Hepatocyte (in vitro differentiated cells): ENCODE measurements around the gene TAF6L. TPM values are rescaled to one million over a fixed set of nuclear protein-coding genes. Genes with fewer than 3 reads are reported as not detected.

Experiments used
- DNase-seq: peaks from one replicate; pipeline ENCODE4 v3.0.0-alpha.2; 2016; ENCODE audit warnings: low spot score
- H2AFZ ChIP-seq: fragments of 200-600 bp; sonication (generic); 2 replicates; pipeline ENCODE4 v1.6.0; 2016; ENCODE audit warnings: antibody characterized with exemption, mild to moderate bottlenecking
- H3K27ac ChIP-seq: fragments of 200-600 bp; sonication (generic); 2 replicates; pipeline ENCODE4 v1.5.1; 2016; ENCODE audit warnings: mild to moderate bottlenecking
- H3K27me3 ChIP-seq: fragments of 200-600 bp; sonication (generic); 2 replicates; pipeline ENCODE4 v1.6.1; 2016
- H3K36me3 ChIP-seq: fragments of 200-600 bp; sonication (generic); replicated peaks from 2 replicates; pipeline ENCODE4 v1.5.1; 2016; ENCODE audit warnings: low read depth; ENCODE audit not compliant: insufficient read depth
- H3K4me1 ChIP-seq: fragments of 200-600 bp; sonication (generic); 2 replicates; pipeline ENCODE4 v1.5.1; 2016; ENCODE audit warnings: mild to moderate bottlenecking, moderate library complexity; ENCODE audit not compliant: insufficient read depth
- H3K4me2 ChIP-seq: fragments of 200-600 bp; sonication (generic); 2 replicates; pipeline ENCODE4 v1.6.0; 2016
- H3K4me3 ChIP-seq: fragments of 200-600 bp; sonication (generic); 2 replicates; pipeline ENCODE4 v1.5.1; 2016; ENCODE audit warnings: mild to moderate bottlenecking
- H3K79me2 ChIP-seq: fragments of 200-600 bp; sonication (generic); 2 replicates; pipeline ENCODE4 v1.6.0; 2017; ENCODE audit warnings: mild to moderate bottlenecking
- H3K9me2 ChIP-seq: fragments of 200-600 bp; sonication (generic); replicated peaks from 2 replicates; pipeline ENCODE4 v1.6.0; 2017; ENCODE audit warnings: mild to moderate bottlenecking; ENCODE audit not compliant: insufficient read depth
- H3K9me3 ChIP-seq: fragments of 200-600 bp; sonication (generic); 2 replicates; pipeline ENCODE4 v1.5.1; 2016; ENCODE audit warnings: low read depth, mild to moderate bottlenecking
- H4K20me1 ChIP-seq: fragments of 200-600 bp; sonication (generic); 2 replicates; pipeline ENCODE4 v1.6.0; 2016; ENCODE audit warnings: mild to moderate bottlenecking; ENCODE audit not compliant: insufficient read depth, poor library complexity, severe bottlenecking
- CTCF ChIP-seq: fragments of 200-600 bp; sonication (generic); IDR thresholded peaks from 2 replicates; pipeline ENCODE4 v1.5.1; 2016; ENCODE audit warnings: antibody characterized with exemption, mild to moderate bottlenecking; ENCODE audit not compliant: poor library complexity
- EZH2 ChIP-seq: fragments of 200-600 bp; sonication (generic); IDR thresholded peaks from 2 replicates; pipeline ENCODE4 v1.6.1; 2016; ENCODE audit warnings: antibody characterized with exemption, mild to moderate bottlenecking, borderline replicate concordance
- EZH2phosphoT487 ChIP-seq: fragments of 200-600 bp; sonication (generic); IDR thresholded peaks from one replicate; pipeline ENCODE4 v1.6.1; 2018; ENCODE audit warnings: antibody characterized with exemption, mild to moderate bottlenecking, low read depth, moderate library complexity; ENCODE audit not compliant: unreplicated experiment, severe bottlenecking
- WGBS: methylation state at CpG from one replicate; pipeline ENCODE4 v1.1.6; 2016; ENCODE audit warnings: low lambda C conversion rate; ENCODE audit errors: missing lambda C conversion rate; 5-methylcytosine and 5-hydroxymethylcytosine counted together
- polyA plus RNA-seq: library from polyadenylated mRNA; unstranded; fragments of >200 nt; fragmentation: Nextera tagmentation; extraction: Ambion mirVana; gene quantifications from 2 replicates; pipeline ENCODE4 v1.2.1, GENCODE V29; 2016
- total RNA-seq: library from RNA; depleted of rRNA; stranded (reverse); fragments of >200 nt; gene quantifications from 2 replicates; pipeline ENCODE4 v1.2.3, GENCODE V29; 2014

The TAF6L gene
- total and polyA plus RNA-seq, 2 experiments from 2014 or later: 20.5 to 36.0 TPM

GRCh38 chr11:62806611-62807121 is 35.5 kb downstream of the TAF6L start:
- H3K4me1 ChIP-seq: peaks cover 19% of the 10 kb centered on the region
- H4K20me1 ChIP-seq: no peaks in the 10 kb centered on the region
- DNase-seq: peak; percentile 37
- H3K36me3 ChIP-seq: no peaks in the 10 kb centered on the region
- no peaks in the 10 kb centered on the region for H3K9me3 ChIP-seq
- 79% methylated on average over 5 of the region's 5 CpGs for WGBS
- peaks cover 29% of the 10 kb centered on the region for H3K79me2 ChIP-seq
- TF ChIP-seq EZH2phosphoT487 (no peak), CTCF (no peak), EZH2 (no peak)
- H3K27me3 ChIP-seq: no peaks in the 10 kb centered on the region
- no peak overlapping the region for H2AFZ ChIP-seq
- peak overlapping the region; percentile 86 for H3K27ac ChIP-seq
- H3K4me3 ChIP-seq: no peak overlapping the region
- H3K4me2 ChIP-seq: peak overlapping the region; percentile 83
- H3K9me2 ChIP-seq: no peaks in the 10 kb centered on the region

GRCh38 chr11:62810748-62811147 is 39.6 kb downstream of the TAF6L start:
- H3K4me3 ChIP-seq: no peak overlapping the region
- no peak overlapping the region for H2AFZ ChIP-seq
- H3K27ac ChIP-seq: no peak overlapping the region
- H3K79me2 ChIP-seq: no peaks in the 10 kb centered on the region
- no peaks in the 10 kb centered on the region for H3K9me2 ChIP-seq
- H3K4me1 ChIP-seq: peaks cover 10% of the 10 kb centered on the region
- no peak overlapping the region for H3K4me2 ChIP-seq
- H4K20me1 ChIP-seq: no peaks in the 10 kb centered on the region
- TF ChIP-seq EZH2phosphoT487 (no peak), CTCF (no peak), EZH2 (no peak)
- DNase-seq: no peak
- H3K27me3 ChIP-seq: no peaks in the 10 kb centered on the region
- H3K36me3 ChIP-seq: no peaks in the 10 kb centered on the region
- H3K9me3 ChIP-seq: no peaks in the 10 kb centered on the region
- WGBS: 71% methylated on average over 1 of the region's 1 CpG

- Histone ChIP-seq H3K4me3 (no peak overlapping the region), H3K9me2 (no peaks in the 10 kb centered on the region), H3K4me1 (peaks cover 2% of the 10 kb centered on the region), H3K27ac (no peak overlapping the region), H3K4me2 (no peak overlapping the region), H2AFZ (no peak overlapping the region), H4K20me1 (no peaks in the 10 kb centered on the region), H3K79me2 (no peaks in the 10 kb centered on the region), H3K36me3 (no peaks in the 10 kb centered on the region), H3K27me3 (no peaks in the 10 kb centered on the region), H3K9me3 (no peaks in the 10 kb centered on the region)
- no peak for DNase-seq
- no peak for TF ChIP-seq EZH2phosphoT487
- TF ChIP-seq CTCF: no peak
- no peak for TF ChIP-seq EZH2
- WGBS: 69% methylated on average over 2 of the region's 2 CpGs
Observed at GRCh38 chr11:62811659-62812058, 40.5 kb downstream of the TAF6L start.

- Histone ChIP-seq H3K9me3 (no peaks in the 10 kb centered on the region), H3K27me3 (no peaks in the 10 kb centered on the region), H3K4me2 (no peak overlapping the region), H3K4me1 (no peaks in the 10 kb centered on the region), H2AFZ (no peak overlapping the region), H3K36me3 (peaks cover 3% of the 10 kb centered on the region), H3K79me2 (no peaks in the 10 kb centered on the region), H4K20me1 (no peaks in the 10 kb centered on the region), H3K9me2 (no peaks in the 10 kb centered on the region), H3K27ac (no peak overlapping the region), H3K4me3 (no peak overlapping the region)
- no peak for TF ChIP-seq EZH2phosphoT487
- TF ChIP-seq CTCF: no peak
- TF ChIP-seq EZH2: no peak
- no peak for DNase-seq
- 95% methylated on average over 8 of the region's 8 CpGs for WGBS
Observed at GRCh38 chr11:62816557-62816956, 45.4 kb downstream of the TAF6L start.
